ENCODE measurements around the gene MYO10. TPM values are rescaled to one million over a fixed set of nuclear protein-coding genes. Genes with fewer than 3 reads are reported as not detected.

MYO10 gene
- total RNA-seq, 2 experiments from 2014 or later: not detected

GRCh38 chr5:16735101-16736060 is 200.7 kb downstream of the MYO10 start:
- ChIA-PET CTCF (no interaction called here), POLR2A (no interaction called here)
- DNase-seq: no peak
- no peak overlapping the region for H3K27ac Mint-ChIP-seq
- intact Hi-C loops (cut with DNase I, micrococcal nuclease): no loop called here
- no peaks in the 10 kb centered on the region for H3K36me3 Mint-ChIP-seq (ENCODE audit: low read depth)
- peaks cover 31% of the 10 kb centered on the region for H3K27me3 Mint-ChIP-seq
- Histone ChIP-seq H3K27ac (ENCODE audit: low read depth in 1 of 2, low read length in 2 of 2) (no peak overlapping the region), H3K4me1 (ENCODE audit: insufficient read depth, low read length) (no peaks in the 10 kb centered on the region), H3K36me3 (ENCODE audit: insufficient read depth, low read length) (no peaks in the 10 kb centered on the region), H3K4me3 (ENCODE audit: low read length) (no peak overlapping the region), H3K27me3 (ENCODE audit: control insufficient read depth in 1 of 2, insufficient read depth in 2 of 2, low read length in 2 of 2) (peaks cover 0 to 5% of the 10 kb centered on the region in 2 experiments), H3K9me3 (ENCODE audit: control insufficient read depth in 1 of 2, insufficient read depth in 1 of 2, low read length in 2 of 2) (no peaks in the 10 kb centered on the region)
- no peak for ATAC-seq (ENCODE audit: poor library complexity)
- H3K9me3 Mint-ChIP-seq: no peaks in the 10 kb centered on the region
- TF ChIP-seq, protein P1, sequence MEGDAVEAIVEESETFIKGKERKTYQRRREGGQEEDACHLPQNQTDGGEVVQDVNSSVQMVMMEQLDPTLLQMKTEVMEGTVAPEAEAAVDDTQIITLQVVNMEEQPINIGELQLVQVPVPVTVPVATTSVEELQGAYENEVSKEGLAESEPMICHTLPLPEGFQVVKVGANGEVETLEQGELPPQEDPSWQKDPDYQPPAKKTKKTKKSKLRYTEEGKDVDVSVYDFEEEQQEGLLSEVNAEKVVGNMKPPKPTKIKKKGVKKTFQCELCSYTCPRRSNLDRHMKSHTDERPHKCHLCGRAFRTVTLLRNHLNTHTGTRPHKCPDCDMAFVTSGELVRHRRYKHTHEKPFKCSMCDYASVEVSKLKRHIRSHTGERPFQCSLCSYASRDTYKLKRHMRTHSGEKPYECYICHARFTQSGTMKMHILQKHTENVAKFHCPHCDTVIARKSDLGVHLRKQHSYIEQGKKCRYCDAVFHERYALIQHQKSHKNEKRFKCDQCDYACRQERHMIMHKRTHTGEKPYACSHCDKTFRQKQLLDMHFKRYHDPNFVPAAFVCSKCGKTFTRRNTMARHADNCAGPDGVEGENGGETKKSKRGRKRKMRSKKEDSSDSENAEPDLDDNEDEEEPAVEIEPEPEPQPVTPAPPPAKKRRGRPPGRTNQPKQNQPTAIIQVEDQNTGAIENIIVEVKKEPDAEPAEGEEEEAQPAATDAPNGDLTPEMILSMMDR (IDR thresholded peaks at IDR 0.05): no peak
- no peaks in the 10 kb centered on the region for H3K4me1 Mint-ChIP-seq (ENCODE audit: low read depth)
- H3K4me3 Mint-ChIP-seq: no peak overlapping the region

DNA sequence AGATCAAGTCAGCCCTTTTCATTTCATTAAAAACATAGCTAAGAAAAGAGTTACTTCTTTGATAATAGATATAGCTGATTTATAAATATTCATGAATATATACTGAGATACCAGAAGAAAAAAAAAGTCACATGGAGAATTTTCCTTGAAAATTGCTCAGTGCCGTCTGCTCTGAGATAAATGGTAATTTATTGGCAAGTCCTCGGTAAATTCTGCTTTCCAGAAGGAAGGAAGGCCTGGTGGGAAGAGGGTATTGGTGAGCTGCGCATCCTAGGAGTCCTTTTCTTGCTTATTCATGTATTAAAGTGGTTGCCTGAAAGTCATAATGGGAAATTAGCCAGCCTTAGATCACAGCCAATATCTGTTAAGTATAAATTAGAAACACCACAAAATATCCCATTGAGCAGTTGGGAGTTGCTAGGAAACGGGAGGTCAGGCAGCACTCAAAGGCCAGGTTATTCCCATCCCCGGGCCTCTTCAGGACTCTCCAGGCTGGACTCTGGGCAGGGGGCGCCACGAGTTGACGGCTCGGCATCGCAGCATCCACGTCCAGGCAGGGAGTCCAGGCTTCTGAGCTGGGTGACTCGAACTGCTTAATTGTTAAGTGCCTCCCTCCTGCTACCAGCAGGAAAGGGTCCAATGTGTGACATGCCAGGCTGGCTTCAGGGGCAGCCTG is 202.6 kb downstream of the MYO10 start:
- H3K27ac Mint-ChIP-seq: no peak overlapping the region
- no peak overlapping the region for H3K4me3 ChIP-seq (ENCODE audit: low read length)
- H3K9me3 ChIP-seq (ENCODE audit: control insufficient read depth in 1 of 2, insufficient read depth in 1 of 2, low read length in 2 of 2): no peaks in the 10 kb centered on the region
- TF ChIP-seq, protein P1 (IDR thresholded peaks at IDR 0.05): no peak
- no peaks in the 10 kb centered on the region for H3K4me1 Mint-ChIP-seq (ENCODE audit: low read depth)
- ChIA-PET POLR2A (no interaction called here), CTCF (no interaction called here)
- H3K36me3 ChIP-seq (ENCODE audit: insufficient read depth, low read length): no peaks in the 10 kb centered on the region
- no peaks in the 10 kb centered on the region for H3K36me3 Mint-ChIP-seq (ENCODE audit: low read depth)
- DNase-seq: no peak
- no peaks in the 10 kb centered on the region for H3K9me3 Mint-ChIP-seq
- no peak overlapping the region for H3K27ac ChIP-seq (ENCODE audit: low read depth in 1 of 2, low read length in 2 of 2)
- no peak overlapping the region for H3K4me3 Mint-ChIP-seq
- H3K27me3 ChIP-seq (ENCODE audit: control insufficient read depth in 1 of 2, insufficient read depth in 2 of 2, low read length in 2 of 2): no peaks in the 10 kb centered on the region
- H3K27me3 Mint-ChIP-seq: peaks cover 19% of the 10 kb centered on the region
- no peak for ATAC-seq (ENCODE audit: poor library complexity)
- H3K4me1 ChIP-seq (ENCODE audit: insufficient read depth, low read length): no peaks in the 10 kb centered on the region
- intact Hi-C loops (cut with DNase I, micrococcal nuclease): no loop called here

- TF ChIP-seq, protein P1 (IDR thresholded peaks at IDR 0.05): no peak
- Histone ChIP-seq H3K36me3 (ENCODE audit: insufficient read depth, low read length) (no peaks in the 10 kb centered on the region), H3K4me3 (ENCODE audit: low read length) (no peak overlapping the region), H3K27ac (ENCODE audit: low read depth in 1 of 2, low read length in 2 of 2) (no peak overlapping the region), H3K4me1 (ENCODE audit: insufficient read depth, low read length) (no peaks in the 10 kb centered on the region), H3K27me3 (ENCODE audit: control insufficient read depth in 1 of 2, insufficient read depth in 2 of 2, low read length in 2 of 2) (no peaks in the 10 kb centered on the region), H3K9me3 (ENCODE audit: control insufficient read depth in 1 of 2, insufficient read depth in 1 of 2, low read length in 2 of 2) (no peaks in the 10 kb centered on the region)
- H3K4me3 Mint-ChIP-seq: no peak overlapping the region
- H3K36me3 Mint-ChIP-seq (ENCODE audit: low read depth): no peaks in the 10 kb centered on the region
- no peak for DNase-seq
- intact Hi-C loops (cut with DNase I, micrococcal nuclease): no loop called here
- H3K27ac Mint-ChIP-seq: no peak overlapping the region
- ChIA-PET CTCF (no interaction called here), POLR2A (interaction anchor here (0.6 kb wide), 1 partner anchor 268 kb away, joined by 3 read pairs; no protein-coding TSS in a partner anchor)
- H3K4me1 Mint-ChIP-seq (ENCODE audit: low read depth): no peaks in the 10 kb centered on the region
- H3K9me3 Mint-ChIP-seq: no peaks in the 10 kb centered on the region
- H3K27me3 Mint-ChIP-seq: peaks cover 10% of the 10 kb centered on the region
- no peak for ATAC-seq (ENCODE audit: poor library complexity)
These were observed 203.7 kb downstream of the MYO10 start for GRCh38 chr5:16732356-16732755.

Data from CD4-positive, alpha-beta T cell (primary cell).